ENCODE measurements around the gene NELL1.

- TF ChIP-seq, protein P1, sequence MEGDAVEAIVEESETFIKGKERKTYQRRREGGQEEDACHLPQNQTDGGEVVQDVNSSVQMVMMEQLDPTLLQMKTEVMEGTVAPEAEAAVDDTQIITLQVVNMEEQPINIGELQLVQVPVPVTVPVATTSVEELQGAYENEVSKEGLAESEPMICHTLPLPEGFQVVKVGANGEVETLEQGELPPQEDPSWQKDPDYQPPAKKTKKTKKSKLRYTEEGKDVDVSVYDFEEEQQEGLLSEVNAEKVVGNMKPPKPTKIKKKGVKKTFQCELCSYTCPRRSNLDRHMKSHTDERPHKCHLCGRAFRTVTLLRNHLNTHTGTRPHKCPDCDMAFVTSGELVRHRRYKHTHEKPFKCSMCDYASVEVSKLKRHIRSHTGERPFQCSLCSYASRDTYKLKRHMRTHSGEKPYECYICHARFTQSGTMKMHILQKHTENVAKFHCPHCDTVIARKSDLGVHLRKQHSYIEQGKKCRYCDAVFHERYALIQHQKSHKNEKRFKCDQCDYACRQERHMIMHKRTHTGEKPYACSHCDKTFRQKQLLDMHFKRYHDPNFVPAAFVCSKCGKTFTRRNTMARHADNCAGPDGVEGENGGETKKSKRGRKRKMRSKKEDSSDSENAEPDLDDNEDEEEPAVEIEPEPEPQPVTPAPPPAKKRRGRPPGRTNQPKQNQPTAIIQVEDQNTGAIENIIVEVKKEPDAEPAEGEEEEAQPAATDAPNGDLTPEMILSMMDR (IDR thresholded peaks at IDR 0.05; ENCODE audit: low read depth, low read length, poor library complexity, severe bottlenecking), result no peak
- TF ChIP-seq EZH2phosphoT487 (IDR thresholded peaks at IDR 0.05; ENCODE audit: borderline replicate concordance, low read length), result no peak
These were observed 29.7 kb upstream of the NELL1 start for GRCh38 chr11:20639688-20640087.
